ENCODE results near the gene SPTBN5.

GRCh38 chr15:41893422-41894250 is at the start of gene SPTBN5:
- no peak for TF ChIP-seq TAF1 (IDR thresholded peaks at IDR 0.05; ENCODE audit: borderline replicate concordance, low read depth, low read length)
- no peak for TF ChIP-seq POLR2A (IDR thresholded peaks at IDR 0.05; ENCODE audit: low read depth, low read length)
